ENCODE measurements around the gene LGR4.

Gene LGR4

DNA sequence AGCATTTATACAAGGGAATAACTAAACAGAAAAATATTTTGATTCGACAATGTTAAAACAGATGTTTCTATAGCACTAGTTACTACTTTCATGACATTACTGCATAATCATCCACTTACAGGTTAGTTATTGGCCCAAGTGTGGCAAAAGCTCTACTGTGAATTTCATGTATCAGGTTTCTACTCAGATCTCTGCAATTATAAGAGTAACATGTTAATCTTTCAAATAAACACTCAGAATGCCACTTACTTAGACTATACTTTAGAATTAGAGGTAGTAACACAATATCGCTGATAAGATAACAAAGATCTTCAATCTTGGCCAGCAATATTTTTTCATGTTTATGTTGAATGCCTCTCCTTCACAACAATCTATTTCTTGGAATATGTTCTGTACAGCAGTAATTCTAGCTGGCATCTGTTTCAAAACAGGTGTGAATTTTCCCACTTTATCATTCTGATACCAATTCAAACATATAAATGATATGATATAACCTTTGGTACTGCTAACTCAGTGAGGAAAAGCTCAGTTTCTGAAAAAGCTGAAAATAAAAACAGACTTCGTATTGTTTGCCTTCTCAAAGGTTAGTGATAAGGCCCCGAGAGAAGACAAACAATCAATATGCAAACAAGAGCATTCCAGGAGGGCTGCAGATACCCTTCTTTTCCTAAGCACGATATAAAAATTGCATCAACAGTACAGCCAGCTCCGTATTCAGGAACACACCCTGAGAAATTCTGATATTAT, 98.6 kb downstream of the LGR4 start:
- no peak for DNase-seq (ENCODE audit: low read depth)

DNA sequence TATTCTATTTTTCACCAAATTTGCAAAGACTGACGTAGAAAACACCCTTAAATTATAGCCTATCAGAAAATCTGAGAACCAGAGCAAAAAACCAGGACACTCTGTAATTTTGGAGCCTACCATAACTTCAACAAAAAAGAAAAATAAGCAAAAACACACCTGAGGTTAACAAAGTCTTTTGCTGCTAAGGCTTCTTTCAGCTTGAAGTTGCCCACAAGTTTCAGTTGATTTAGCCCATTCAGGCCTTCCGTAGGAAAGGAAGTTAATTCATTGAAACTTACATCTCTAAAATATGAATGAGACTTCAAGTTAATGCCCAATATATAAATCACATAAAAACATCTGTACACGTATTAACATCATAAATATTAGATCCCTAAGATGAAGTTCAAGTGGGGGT, 99.2 kb downstream of the LGR4 start:
- no peak for DNase-seq (ENCODE audit: low read depth)

DNA sequence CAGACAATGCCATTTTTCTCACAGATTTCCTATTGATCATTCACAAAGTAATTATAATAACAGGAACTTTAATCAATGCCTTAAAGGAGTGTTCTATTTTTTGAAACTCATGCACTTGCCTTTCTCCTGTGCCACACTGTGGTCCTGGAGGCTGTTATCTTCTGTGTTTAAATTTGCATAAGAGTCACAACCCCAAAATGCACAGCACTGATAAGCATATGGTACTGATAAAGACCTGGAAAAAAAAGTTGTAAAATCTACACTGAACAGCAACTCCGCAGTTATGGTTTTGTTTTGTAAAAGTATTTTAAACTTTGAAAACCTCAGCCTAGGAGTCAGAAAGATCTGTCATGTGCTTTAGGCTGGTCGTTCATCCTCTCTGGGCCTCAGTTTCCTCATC, 100.4 kb downstream of the LGR4 start:
- DNase-seq (ENCODE audit: low read depth), result no peak

DNA sequence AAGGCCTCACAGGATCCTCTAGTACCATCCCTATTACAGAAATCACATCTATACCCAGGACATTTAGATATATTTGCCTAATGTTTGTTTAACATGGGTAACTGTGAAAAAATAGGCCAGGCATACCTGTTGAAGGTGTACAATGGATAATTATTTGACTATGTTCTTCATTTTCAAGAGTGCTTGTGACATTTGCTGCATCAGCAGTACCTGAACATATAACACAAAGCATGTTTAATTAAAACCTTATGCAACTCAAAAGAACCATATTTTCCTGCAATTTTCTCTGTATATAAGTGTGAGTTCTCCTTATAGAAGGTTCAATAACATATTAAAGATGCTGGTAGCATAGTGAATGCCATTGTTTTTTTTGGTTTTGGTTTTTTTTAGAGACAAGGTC, 101.1 kb downstream of the LGR4 start:
- no peak for DNase-seq (ENCODE audit: low read depth)

DNA sequence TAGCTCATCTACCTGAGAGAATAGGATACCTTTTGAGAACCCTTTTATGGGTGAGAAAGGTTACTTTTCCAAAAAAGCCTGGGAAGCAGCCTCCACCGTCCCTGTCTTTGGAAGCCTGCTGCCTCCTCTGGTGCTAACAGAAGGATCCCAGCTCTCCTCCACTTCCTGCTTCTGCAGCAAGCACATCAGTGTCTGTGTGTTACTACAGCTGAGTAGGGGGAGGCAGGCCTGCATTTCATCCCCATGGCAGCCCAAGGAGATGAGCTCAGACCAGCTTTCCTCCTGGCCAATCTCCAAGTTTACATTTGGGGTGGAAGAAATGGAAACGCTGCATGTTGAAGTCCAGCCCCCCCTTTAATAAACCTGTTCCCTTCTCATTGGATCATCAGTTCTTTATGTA, 102.2 kb downstream of the LGR4 start:
- DNase-seq (ENCODE audit: low read depth), result no peak

DNA sequence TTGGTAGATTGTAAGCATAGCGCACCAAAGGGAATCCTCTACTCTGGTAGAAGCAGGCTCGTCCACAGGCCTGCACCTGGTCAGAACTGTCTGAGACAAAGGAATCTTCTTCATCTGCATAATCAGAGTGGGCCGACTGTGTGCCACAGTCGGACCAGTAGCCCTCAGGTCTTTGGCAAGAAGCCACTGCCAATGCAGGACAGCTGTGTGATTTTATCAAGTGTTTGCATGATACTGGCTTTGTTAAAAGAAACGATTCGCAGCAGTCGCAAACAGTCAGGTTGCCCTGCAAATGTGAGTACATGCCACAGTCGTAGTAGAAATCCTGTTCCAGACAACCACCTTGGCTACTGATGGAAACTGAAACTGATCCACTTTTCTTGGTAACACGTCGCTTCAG, 104.7 kb downstream of the LGR4 start:
- DNase-seq (ENCODE audit: low read depth), result no peak

DNA sequence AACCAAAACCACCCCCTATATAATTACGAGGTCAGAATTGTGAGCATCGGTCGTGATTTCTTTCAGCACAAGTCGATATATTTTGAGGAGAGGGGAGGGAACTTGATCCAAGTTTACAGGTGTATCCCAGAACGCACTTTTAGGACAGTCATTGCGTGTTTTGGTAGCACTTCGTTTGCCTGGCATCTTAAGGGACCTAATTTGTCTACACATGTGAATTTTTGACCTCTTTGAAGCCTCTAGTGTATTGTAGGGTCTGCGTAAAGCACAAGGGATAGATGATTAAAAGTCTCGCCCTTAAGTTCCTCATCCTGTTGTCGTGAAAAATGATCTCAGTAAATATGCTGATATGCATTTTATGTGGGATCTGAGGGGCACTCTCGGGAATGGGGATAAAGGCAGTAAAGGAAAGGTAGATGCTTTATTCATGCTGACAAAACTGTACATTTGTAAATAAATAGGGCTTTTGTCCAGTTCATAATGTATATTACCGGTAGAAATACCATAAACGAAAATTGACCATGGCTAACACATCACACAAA, 108.9 kb downstream of the LGR4 start:
- DNase-seq (ENCODE audit: low read depth), result no peak

DNA sequence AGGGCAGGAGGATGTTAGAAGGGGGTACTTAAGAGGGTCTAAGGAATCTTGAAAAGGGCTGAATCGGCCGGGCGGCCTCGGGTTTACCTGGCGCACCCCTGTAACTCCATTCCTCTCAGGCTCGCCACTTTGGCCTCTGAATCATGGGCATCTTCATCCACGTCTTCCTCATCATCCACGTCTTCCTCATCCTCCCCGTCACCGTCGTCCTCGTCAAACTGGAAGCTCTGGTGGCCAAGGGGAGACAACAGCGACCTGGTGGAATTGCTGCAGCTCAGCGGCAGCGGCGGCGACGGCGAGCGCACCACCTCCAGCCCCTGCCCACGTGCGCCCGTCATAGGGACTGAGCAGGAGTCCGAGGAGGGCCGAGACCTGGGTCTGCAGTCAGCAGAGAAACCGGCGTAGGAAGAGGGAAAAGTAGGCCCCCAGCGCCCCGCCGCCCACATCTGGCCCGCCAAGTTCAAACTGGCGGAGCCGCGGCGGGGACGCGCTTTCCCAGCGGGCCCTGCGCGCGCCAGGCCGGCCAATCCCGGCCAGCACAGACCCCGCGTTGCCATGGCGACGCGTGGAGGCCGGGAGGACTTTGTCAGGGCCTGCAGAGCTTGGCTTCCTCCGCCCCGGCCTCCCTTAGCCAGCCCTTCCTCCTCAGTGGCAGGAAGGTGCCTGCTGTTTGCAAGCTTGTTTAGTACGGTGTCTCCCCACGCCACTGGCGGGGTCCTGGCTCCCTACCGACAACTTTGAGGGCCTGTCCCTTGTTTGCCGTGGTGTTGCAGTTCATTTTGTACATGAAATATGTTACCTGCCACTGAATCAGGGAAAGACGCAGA, 109.6 kb downstream of the LGR4 start, which contains the start of gene CCDC34:
Gene CCDC34, minus strand, starts transcription at position 467 of the 827 bp plus-strand sequence. Its CDS starts 21 bp downstream, at position 446.
- DNase-seq (ENCODE audit: low read depth), result peak; percentile 91

DNA sequence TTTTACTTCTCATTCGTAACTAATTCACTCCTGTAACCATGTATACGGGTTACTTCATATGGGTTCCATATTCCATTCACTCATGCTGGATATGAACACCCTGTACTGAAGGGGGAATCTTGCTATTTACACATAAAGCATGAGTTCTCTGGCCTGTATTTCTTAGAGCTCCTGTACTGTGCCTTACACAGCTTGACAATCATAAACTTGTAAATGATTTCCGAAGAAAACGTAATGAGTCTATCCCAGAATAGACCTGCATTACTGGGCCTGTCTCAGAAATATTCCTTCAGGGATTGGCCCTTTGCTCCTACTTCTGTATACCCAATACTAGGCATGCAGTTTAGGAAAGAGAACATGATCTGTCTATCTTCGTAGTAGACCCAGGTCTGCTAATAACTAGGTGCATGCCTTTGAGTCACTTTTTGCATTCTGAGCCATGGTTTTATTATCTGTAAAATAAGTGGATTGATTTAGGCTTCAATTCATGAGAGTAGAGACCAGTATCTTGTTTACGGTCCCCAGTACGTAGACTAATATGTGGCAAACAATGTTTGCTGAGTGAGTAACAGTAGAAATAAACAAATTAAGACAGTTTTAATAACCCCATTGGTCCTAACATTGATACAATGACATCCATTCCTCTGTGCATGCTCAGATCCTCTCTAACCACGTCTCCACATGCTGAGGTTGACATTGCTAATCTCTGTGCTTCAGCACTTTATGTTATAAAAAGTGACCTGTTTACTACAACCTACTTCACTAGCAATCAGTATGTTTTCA, 110.8 kb downstream of the LGR4 start:
- DNase-seq (ENCODE audit: low read depth), result no peak

DNA sequence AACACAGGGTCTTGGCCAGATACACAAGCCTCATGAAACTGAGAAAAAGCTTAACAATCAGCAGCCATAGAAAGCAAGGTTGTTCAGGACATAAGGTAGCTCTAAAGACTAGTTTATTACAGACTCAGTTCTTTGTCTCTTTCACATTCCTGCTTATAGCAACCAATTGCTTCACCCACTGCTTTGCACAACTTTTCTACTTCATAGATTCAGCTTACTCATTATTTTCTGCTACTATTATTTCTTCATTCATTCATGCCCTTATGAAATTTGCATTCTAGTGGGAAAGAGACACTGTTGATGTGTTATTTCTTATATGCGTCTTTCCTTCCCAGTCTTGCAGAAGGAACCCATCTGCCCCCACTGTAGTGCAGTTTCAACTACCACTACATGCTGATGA, 114.3 kb downstream of the LGR4 start:
- peak; percentile 34 for DNase-seq (ENCODE audit: low read depth)

DNA sequence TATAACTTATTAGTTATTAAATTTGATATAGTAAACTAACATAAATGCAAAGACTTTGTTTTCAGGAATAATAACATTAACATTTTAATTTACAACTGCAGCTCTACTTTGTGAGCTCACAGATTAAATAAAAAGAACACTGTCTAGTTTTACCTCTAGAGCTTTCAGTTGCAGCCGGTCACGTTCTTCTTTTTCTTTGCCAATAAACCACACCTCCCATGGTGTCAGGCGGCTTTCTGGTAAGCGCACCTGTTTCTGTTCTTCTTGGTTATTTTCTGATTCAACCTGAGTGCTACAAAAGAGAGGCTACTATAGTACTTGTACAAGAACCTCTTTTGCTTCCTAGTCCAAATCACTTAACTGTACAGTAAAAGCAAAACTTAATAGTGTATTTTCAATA, 115.3 kb downstream of the LGR4 start:
- no peak for DNase-seq (ENCODE audit: low read depth)

DNA sequence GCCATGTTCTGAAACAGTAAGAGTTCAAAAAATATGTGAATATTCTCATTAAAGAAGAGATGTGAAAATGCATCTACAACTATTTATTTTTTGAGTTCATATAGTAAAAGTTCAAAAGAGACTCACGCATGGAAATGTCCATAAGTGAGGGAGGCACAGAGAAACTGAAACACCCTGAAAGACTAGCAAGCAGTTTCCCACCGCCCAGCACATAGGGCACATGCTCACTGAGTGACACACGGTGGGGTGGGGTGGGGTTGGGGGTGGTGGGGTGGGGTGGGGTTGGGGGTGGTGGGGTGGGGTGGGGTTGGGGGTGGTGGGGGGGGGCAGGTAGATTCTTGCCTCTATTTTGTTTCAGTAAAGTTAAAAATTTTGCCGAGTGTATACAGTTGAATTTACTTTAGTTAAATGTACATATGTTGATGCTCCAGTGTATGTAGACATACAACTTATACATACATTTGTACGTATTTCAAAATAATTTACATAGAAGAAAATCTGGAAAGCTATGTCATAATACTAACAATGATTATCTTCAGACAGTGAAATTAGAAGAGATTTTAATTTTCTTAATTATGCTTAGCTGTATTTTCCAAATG, 115.9 kb downstream of the LGR4 start:
- no peak for DNase-seq (ENCODE audit: low read depth)

DNA sequence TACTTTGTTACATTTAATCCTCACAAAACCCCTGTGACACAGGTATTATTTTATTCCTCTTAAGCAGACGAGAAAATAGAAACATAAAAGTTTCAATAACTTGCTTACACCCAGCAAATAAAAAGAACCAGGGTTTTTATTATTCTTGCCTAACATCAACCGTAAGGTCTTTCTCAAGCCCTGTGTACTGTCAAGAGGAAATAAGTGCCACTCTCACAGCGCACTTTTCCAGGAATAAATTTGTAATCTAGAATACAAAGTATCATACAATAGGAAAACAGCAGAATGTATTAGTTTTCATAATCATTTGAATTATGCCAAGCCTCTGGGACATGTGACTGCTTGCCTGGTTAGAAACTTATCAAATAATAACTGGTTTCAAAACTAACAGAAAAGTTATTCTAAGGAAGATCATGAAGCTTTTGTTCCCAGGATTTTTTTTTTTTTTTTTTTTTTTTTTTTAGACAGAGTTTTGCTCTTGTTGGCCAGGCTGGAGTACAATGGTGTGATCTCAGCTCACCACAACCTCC, 117.0 kb downstream of the LGR4 start:
- no peak for DNase-seq (ENCODE audit: low read depth)

DNA sequence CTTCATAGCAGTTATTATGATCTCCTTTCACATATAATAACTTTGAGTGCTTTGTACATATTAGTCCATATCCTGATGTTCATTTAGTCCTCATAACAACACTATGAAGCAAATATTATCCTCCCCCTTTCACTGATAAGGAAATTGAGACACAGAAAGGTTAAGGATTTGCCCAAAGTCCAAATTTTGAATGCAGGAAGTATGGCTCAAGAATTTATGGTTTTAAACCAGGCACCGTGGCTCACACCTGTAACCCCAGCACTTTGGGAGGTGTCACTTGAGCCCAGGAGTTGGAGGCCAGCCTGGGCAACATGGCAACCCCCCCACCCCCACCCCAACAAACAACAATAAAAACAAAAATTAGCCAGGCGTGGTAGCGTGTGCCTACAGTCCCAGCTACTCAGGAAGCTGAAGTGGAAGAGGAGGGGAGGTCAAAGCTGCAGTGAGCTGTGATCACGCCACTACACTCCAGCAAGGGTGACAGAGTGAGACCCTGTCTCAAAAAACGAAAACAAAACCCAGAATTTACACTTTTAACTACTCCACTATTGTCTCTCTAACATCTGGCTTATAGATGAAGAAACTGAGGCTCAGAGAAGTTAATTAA, 118.1 kb downstream of the LGR4 start:
- DNase-seq (ENCODE audit: low read depth), result no peak

DNA sequence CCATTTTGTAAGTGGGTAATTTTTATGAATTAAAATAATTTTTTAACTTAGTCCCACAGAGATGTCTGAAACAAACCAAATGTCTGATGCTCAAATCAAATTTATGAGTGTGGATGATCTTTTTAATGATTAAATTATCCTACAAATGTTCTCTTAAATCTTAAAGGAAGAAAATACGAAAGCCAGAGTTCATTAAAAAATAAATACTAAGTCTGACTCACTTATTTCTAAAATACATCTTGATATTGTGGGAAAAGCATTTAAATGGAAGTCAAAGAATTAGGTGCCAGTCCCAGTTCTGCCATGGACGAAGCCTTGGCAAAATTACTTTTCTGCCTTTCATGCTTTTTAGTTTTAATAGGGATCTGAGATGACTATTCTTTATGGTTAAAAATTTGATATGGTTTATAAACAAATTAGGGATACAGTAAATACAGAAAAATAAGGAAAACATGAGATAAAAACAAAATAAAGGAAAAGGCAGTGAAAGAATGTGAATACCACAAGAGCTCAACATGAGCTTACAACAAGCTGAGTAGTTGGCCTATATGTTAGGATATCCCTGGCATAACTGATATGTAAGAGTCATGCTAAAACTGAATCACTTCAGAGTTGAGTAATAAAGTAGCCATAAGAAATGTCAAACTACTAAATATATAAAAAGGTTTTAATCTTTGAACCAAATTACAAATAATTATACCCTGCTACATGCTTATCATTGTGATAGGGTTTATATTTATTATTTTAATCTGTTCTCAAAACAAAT, 118.8 kb downstream of the LGR4 start:
- DNase-seq (ENCODE audit: low read depth), result peak; percentile 34

DNA sequence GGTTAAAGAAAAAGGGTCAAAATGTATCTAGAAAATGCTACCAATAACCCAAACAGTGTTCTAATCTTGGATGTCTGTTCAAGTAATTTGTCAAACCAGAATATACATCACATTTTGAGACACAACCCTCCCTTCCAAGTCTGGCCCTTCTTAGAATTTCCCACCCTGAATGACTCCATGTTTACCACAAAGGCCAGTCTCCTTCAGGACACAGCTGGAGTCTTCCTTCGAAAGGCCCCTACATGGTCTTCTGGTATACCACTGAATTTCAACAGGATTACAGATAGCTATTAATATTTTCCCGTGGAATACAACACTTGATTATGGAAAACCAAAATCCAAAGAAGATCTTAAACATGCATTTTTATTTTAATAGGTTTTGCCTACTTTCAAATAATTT, 119.8 kb downstream of the LGR4 start:
- no peak for DNase-seq (ENCODE audit: low read depth)

DNA sequence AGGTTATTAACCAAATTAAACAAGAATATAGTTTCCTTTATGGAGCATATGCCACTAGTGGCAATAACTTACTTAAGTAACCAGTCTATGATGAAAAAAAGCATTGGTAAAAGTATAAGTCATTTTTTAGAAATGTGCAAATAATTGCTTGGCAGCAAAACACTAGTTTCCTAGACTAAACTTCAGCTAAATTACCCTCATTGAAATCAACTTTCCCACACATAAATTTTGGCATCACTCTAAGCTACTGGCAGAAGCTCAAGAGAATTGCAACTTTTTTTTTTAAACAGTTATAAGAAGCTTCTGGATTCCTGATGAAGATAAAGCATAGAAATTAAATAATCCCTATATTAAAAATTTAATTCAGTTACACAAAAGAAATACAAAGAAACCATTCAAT, 122.1 kb downstream of the LGR4 start:
- DNase-seq (ENCODE audit: low read depth), result peak; percentile 56

DNA sequence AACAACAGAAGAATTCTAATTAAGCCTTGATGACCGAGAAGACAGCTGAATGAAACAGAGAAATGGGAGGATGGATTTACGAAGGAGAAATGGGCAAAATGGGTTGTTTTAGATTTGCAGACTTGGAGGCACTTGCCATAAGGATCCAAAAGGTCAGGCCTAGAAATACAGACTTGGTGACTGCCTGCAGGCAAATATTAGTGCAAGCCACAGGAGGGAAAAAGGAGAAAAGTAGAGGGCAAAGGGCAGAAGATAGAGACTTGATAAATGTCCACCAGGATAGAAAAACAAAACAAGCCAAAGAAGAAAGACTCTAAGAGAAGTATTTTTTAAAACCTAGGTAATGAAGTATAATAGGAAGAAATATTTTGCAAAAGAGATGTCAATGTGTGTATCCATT, 122.7 kb downstream of the LGR4 start:
- DNase-seq (ENCODE audit: low read depth), result no peak

DNA sequence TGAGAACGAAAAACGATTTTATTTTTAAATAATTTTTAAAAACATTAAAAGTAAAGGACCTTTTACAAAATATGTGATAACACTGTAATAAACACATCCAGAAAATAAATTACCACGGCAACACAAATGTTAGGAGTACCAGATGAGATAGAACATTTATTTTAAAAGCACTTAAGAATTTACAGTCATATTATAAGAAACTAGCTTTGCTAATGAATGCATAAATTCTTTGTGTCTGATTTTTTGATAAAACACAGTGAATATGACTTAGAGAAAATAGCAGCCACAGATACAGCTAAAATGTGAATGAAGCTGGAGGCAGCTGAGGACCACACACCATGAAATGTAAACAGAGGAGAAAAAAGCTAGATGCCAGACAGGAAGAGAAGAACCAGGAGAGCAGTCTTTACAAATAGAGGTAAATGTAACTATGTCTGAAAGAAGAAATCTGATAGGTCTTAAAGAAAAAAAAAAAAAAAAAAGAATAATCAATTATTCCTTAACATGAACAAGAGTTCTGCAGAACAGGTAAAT, 124.2 kb downstream of the LGR4 start:
- no peak for DNase-seq (ENCODE audit: low read depth)

Measured in stromal cell of bone marrow (primary cell).